Measurements from ENCODE around the gene HOXB4.

HOXB4 gene

DNA sequence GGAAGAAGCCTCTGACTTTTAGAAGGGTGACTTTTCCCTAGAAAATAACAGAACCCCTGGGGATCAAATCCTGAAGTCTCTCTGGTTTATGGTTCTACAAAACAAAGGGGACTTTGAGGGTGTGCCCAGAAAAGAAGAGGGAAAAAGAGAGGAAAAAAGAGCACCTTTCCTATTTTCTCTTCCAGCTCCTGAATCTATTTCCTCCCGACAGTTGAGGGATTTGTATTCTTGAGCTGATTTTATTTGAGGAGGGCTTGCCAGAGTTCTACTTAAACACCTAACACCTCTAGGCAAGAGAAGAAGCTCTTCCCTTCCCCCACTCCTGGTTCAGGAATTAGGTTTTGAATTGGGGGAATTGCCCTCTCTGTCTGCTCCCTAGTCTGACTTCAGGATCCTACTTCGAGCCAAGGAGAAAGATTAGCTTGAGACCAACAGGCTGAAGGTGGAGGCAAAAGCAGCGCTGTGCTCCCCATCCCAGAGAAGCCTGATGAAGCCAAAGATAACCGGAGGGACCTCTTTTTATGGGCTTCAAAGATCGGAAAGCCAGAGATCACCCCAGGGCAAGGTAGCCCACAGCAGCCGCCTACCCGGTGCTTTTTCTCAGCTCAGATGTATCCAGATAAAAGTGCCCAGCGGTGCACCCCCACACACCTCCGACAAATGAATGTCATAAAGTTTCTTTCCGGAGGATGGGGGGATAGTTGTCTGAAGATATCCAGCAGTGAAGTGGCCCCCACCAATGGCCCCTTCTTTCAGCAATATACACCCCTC lies 11.1 kb upstream of the HOXB4 start:
- no peak for DNase-seq

DNA sequence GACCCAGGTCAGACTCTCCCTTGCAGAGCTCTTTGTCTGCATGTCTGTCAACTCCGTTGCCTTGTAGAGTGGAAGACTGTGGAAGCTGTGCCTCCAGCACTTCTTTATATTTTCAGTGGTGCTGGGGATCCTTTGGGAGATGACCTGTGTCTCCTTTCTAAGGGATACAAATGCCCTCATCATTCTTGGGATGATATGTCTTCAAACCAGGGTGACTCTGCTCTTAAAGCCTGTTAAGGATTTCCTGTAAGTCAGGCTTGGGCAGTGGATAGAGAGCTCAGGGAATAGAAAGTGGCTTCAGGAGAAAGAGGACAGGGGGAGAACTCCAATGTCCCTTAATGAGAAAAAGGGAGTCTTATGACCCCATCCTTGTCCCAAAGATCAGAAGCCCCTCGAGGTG lies 10.4 kb upstream of the HOXB4 start:
- DNase-seq = no peak

DNA sequence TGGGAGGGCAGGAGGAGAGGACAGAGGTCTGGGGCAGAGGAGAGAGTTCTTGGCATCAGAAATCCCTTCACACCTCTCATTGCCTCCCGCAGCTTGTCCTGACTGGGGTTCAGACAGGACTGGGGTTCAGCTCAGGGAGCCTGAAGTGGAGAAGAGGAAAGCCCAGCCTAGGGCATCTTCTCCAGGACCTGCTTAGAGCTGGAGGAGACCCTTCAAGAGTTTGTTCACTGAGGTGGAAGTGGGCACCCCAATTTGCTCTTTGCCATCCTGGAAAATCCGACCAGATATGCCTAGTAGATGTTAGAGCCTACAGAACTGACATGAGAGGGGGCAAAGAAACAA lies 9.9 kb upstream of the HOXB4 start:
- DNase-seq = no peak

DNA sequence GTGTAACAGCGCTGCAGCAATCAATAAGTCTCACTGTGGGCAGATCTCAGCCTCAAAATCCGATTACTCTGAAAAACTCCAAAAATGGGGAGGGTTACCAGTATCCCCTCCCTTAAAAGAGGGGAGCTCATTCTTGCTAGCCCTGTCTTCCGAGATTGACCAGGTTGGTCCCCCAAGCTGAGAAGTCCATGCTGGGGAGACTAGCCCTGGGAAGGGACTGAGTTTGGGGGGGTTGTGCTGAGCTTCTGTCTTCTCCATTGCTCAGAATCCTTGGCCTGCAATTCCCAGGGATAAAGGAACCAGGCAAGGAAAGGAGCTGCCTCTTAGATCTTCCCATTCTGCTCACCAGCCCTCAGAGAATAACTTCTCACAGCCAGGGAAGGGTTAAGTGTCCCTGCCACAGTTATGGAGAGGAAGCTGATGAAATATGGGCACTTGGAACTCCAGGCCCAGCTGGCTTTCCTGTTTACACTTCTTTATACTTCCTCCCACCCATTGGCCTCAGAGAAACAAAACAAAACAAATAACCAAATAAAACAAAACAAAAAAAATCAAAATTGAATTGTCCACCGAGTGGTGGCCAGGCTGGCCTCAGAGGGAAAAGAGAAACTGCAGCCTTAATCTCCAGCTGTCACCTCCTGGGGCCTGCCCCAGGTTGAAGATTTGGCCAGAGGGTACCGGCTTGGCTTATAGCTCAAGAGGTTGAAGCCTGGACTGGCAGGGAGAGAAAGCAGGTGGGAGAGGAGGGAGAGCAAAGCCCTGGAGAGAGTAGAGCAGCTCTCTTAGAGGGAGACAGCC lies 9.3 kb upstream of the HOXB4 start:
- DNase-seq = no peak

DNA sequence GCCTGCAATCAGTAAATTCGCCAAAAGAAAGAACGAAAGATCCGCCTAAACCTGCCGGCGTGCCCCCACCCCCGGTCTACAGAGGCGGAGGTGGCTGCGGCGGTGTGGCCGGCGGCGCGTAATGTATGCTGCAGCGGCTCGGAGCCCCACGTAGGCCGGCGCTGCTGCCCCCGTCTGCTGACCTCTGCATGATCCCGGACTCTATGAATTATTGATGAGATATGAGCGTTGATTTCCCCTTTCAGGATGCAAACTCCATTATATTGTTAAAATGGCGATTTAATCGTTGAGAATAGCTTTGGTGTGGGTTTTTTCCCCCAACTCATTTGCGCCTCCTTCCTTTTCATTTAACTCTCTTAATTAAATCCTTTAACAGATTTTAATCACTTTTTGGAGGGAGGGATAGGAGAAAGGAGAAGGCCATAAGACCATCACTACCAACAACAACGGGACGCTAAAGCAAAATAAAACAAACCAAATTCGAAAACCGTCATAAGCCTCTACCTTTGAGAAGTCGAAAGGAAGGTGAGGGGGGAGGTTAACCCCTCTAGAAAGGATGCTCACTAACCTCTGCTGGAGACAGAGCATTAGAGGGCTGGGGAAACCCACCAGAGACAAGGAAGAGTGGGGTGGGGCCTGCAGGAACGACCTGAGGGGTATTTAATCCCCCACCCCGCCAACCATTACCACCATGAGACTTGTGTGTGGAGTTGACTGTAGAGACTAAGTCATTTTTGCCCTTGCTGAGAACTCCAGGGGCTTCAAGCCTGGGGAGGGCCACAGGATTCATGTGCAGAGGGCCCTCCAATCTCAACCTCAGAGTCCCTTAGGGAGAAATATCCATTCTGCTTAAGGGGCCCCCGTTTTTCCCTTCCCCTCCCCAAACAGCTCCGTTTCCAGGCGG lies 8.5 kb upstream of the HOXB4 start:
- no peak for DNase-seq

DNA sequence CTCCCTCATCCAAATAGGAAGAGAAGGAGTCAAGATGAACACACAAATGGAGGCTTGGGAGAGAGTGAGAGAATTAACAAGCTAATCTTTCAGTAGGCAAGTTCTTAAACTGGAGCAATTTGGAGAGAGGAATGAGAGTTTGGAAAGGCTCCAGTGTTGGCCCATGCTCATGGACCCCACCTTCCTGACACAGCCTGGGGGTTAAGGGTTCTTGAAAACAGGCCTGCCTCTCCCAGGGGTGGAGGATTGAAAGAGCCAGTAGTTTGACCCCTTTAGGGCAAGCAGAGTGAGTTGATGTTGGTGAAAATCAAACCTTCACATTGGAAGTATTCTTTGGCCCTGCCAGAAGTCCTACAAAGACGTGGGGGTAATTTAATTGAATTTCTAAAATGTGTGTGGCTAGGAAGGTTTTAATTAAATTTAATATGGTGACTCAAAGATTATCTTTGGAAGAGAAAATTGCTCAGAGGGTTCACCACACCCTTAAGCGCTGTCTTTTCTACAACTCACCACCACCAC lies 6.1 kb upstream of the HOXB4 start:
- DNase-seq = no peak

DNA sequence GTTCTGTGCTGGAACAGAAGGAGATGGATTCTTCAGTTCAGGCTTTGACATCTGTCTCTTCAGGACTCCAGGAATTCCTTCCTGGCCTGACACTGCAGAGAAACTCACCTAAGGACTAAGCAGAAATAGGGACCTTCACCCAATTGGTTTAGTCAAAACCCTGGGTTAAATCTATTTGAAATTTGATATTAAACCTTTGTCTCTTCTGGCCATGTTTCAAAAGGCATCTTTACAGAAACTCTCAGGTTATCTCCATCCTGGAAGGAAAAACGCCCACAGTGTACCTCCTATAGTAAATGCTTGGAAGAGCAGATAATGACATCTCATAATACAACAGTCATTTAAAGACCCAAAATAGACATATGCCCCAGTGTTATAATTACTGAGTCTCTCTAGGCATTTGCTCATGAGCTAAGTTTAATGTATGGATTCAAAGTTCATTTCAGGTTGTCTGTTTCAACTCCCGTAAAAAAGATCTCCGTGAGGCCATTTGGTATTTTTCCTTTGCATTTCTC lies 5.6 kb upstream of the HOXB4 start:
- no peak for DNase-seq

DNA sequence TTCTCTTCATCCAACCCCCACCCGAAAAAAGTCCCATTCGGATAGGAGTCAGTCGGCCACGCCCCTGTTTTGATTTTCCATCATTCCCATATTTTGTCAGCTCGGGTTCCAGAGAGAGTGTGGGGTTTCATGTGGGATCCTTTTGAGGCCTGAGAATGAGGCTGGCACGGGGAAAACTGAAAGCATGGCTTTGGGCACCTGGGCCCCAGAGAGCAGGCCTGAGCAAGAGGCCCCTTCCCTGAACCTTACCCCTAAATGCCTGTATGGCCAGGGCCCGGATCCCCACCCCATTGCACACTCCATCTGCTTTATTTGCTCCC lies 4.6 kb upstream of the HOXB4 start:
- DNase-seq = no peak

DNA sequence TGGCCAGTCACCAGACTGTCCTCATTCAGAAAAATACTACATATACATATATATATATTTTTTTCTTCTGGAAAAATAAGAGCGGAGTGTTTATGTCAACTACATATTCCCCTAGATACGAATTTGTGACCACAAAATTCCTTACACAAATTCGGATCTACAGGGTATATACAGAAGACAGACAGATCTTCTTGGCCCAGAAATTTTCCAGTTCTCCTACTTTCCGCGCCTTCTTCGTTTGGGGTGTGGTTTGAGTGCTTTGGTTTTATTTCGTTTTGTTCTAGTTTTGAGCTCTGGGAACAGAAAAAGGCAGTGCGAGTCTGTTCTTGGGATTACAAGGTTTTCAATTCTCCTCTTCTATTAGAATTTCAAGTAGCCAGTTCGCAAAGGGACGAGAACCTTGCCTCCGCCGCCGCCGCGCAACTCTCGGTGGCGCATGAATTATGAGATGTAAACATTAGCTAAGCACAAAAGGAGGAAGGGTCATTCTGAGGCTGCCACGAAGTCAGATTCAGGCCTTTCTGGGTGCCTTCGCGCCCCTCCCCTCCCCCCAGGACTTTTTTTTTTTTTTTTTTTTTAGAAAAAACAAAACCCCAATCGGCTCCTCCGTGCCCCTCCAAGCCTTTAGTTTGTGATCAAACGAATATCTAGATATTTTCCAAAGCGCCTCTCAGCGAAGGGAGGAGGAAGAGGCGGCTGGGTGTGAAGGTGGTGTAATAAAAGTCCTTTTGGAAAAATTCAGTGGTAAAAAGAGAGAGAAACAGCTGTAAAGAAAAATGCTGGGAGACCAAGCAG lies 1.8 kb upstream of the HOXB4 start:
- no peak for DNase-seq

DNA sequence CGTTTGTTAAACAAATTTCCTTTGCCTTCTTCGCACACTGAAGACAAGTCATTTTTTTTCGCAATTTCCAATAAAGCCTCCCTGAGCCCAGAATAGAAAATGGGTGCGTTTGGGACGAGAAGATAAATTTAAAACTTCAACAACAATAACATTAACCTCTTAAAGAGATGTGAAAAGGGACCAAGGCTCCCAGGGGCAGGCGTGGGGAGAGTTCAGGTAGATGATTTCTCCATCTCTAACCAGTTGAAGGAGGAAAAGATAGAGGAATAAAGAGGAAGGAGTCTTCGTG lies 1.3 kb upstream of the HOXB4 start:
- no peak for DNase-seq

DNA sequence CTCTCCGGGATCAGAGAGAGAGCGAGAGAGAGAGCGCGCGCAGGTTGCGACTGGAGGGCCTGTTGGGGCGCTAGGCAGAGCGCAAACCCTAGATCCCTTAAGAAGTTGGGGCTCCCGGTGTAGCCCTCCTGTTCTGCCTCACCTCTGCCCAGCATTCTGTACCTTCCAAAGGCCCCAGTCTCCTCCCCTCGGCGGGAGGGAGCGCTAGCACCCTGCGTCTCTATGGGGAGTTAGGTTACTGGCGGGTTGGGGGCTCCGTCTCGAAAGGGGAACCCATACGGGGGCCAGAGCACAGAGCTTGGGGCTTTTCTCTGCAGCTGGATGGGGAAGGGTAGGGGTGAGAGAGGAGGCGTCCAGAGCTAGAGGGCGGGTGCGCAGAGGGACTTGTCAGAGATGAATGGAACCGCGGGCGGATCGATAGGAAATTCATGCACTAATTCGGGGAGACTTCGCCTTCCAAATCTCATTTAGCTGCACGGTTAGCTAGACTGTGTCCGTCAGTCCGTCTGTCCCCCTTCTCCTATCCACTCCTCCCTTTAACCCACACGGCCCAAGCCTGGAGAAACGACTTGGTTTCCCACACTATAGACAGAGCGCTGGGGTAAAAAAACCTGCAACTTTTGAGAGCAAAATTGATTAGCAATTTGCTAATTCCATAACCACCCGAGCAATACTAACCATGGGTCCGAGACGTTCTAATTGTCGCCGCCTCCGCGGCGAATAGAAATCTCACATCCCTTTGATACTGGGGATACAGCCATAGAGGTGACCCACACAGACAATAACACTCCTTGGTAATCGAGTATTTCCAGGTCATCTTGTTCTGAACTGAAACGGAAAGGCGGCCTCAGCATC lies 693 bp upstream of the HOXB4 start:
- no peak for DNase-seq

DNA sequence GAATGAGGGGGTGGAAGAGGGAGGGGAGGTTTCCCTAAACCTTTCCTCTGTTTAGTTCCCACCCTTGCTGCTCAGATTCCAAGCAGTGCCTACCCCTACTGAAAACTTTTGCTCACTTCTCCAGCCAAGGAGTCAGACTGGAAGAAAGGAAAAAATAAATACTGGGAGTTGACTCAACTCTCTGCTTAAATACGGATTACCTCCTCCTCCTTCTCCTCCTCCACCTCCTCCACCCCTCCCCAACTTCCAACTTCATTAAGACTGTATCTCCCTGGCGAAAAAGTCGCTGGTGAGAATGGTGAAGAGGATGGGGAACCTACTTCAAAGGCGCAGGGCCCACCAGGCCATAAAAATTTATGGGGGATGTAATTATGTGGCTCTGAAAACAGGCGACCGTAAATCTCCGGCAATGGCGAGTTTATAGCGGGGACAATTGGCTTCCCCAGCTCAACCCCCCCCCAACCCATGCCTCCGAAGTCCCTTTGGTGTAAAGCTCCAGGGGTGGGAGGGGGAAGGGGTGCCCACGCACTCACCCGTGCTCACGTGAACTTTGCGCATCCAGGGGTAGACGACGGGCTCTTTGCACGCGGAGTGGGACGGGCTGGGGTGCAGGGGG lies 712 bp downstream of the HOXB4 start:
- no peak for DNase-seq

DNA sequence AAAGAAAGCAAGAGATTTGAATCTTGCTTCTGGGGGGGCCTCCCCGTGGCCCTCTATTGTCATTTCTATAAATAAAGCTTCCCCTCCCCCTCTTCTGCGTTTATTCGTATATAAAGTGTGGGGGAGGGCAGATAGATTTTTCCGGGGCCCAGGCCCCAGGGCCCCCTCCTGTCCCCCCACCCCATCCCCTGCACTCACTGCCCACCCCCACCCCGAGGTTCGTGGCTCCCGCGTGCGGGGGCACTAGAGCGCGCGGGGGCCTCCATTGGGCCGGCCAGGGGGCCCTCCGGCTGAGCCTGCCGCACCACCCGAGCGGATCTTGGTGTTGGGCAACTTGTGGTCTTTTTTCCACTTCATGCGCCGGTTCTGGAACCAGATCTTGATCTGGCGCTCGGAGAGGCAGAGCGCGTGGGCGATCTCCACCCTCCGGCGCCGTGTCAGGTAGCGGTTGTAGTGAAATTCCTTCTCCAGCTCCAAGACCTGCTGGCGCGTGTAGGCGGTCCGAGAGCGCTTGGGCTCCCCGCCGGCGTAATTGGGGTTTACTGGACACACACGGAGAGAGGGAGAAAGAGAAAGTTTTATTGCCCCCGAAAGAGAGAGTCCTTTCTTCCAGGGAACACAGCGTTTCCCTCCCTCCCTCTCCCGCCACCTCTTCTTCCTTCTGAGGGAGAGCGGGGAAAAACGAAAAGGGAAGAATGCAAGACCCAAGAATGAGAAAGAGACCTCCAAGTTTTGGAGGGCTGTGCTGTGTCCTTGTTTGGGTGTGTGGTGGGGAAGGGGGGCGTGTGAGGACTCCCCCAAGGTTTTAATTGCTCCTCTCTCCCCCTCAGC lies 1.5 kb downstream of the HOXB4 start:
- DNase-seq = no peak

DNA sequence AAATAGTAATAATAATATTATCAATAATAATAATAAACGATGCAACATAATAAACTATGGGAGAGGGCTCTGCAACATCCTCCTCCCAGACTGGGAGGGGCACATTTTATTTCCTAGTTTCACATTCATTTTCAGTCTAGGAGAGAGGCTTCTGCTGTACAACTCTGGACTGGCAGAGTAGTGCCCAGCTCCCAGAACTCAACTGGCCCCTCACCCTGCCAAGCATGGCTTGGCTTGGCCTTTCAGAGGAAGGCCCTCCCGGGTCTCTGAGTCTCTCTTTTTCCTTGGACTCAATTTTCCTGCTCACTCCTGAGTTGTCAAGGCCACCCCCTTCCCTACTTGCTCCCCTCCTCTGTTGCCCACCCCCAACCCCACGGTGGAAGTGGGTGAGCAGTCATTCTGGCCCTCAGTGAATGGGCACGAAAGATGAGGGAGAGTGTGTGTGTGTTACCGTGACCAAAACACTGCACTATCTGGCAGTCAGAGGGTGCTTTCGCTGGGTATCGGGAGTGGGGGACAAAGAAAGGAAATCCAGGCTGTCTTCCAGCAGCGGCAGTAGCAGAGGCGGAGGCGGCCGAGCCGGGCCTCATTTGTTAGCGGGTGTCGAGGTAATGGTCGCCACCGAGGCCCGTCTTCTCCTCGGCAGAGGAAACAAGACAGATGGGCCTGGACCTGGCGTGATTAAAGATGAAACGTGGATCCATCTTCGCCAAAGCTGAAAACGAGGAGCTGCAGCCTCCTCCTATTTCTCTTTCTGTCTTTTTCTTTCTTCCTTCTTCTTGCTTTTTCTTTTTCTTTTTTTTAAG lies 2.3 kb downstream of the HOXB4 start:
- no peak for DNase-seq

DNA sequence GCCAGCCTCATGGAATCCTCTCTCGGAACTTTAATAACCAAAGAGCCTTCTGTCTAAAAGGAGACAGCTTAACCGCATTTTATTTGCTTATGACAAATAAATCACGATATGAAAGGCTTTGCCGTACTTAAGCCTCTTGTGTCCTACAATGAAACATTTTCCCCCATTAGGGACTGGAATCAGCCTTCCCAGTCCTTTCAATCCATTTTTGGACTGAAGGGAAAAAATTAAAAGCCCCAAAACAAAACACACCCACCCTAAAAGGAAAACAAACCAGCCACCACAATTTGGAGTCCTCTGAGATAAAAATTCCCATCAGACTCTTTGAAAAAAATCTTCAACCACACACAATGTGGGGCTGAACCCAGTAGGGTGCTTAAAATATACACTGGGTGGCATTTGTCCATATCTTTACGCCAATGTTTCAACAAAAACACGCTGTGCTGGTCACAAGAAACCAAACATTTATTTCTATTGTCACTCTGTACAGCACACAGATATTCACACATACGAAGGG lies 3.0 kb downstream of the HOXB4 start:
- DNase-seq = no peak

DNA sequence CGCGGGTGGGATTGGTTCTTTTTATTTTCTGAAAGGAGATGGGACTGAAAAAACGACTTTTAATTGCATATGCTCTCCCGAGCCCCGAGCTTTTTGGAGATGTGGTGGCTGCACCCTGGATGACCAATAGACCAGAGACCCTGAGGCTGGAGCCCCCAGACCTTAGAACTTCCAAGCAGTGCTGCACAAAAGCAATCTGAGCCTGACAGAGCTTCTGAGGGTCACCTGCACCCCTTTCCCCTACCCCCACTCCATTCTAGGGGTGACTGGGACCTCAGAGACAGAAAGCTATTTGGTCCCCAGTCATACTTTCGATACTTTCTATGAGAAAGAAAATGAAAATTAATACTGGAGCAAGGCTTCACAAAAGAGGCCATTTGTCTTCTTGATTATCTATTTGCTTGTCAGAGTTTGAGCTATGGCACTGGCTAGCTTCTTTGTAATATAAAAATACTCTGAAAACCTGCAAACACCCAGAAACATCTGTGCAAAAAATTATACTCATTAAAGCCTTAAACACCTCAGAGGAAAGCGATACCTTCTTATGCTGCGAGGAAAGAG lies 3.6 kb downstream of the HOXB4 start:
- no peak for DNase-seq

DNA sequence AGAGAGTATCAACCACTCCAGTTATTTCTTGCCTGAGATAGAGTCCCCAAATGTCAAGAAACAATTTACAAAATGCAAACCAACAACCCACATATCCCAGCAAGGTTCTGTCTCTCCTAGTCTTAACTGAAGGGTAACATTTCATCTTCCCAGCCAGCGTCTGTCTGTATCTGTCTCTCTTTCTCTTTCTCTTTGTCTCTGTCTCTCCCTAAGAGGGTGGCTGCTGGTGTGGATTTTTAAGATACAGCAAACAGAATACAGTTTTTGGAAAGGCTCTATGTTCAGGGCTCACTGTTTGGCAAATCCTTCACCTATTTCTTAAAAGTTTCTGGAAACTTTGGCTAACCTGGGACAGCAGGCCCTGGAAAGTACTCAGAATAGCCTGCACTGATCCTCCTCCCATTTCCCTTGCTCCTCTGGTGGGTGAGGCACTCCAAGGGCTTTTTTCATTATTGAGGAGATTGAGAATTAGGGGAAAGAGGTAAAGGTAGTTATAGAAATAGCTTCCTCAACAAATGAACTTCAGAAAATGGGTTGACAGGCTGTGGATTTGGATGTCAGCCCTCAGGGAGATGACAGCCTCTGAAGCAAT lies 6.2 kb downstream of the HOXB4 start:
- DNase-seq = no peak

Data from activated CD4-positive, alpha-beta T cell treated with anti-CD3 and anti-CD28 coated beads, Interleukin-2, amount 50 U/mL, for 4 hours (primary cell).